ENCODE data around the gene JARID2. TPM values are rescaled to one million over a fixed set of nuclear protein-coding genes. Genes with fewer than 3 reads are reported as not detected.
A peak's percentile ranks its signal among the peaks of the same experiment; 100 is the strongest.

The JARID2 gene
- total RNA-seq, 2 donors from 2014 or later = 8.3 to 12.8 TPM

- DNase-seq (ENCODE audit: low spot score) = no peak
- H3K4me1 ChIP-seq (ENCODE audit: control insufficient read depth in 1 of 2, low read depth in 2 of 2) = peaks cover 5 to 35% of the 10 kb centered on the region in 2 donors
- H3K4me3 ChIP-seq = no peak overlapping the region
- peaks cover 10% of the 10 kb centered on the region for H3K36me3 ChIP-seq
- no peaks in the 10 kb centered on the region for H3K27me3 ChIP-seq (replicated peaks; ENCODE audit: insufficient read depth)
- no peak for ATAC-seq (ENCODE audit: insufficient number of reproducible peaks, low FRiP score, low read depth)
- no peaks in the 10 kb centered on the region for H3K9me3 ChIP-seq
- no peak overlapping the region for H3K27ac ChIP-seq
- TF ChIP-seq CTCF (IDR thresholded peaks at IDR 0.05) = no peak
Observed at GRCh38 chr6:15500078-15500740, 254.3 kb downstream of the JARID2 start.

GRCh38 chr6:15500901-15501825, 255.3 kb downstream of the JARID2 start:
- no peak overlapping the region for H3K27ac ChIP-seq

GRCh38 chr6:15501826-15502445, 256.1 kb downstream of the JARID2 start:
- no peaks in the 10 kb centered on the region for H3K27me3 ChIP-seq (replicated peaks; ENCODE audit: insufficient read depth)
- TF ChIP-seq CTCF (IDR thresholded peaks at IDR 0.05) = no peak
- H3K36me3 ChIP-seq = peaks cover 3% of the 10 kb centered on the region
- no peak for DNase-seq (ENCODE audit: low spot score)
- no peak for ATAC-seq (ENCODE audit: insufficient number of reproducible peaks, low FRiP score, low read depth)
- H3K4me3 ChIP-seq = peak overlapping the region; percentile 1
- no peaks in the 10 kb centered on the region for H3K9me3 ChIP-seq
- no peak overlapping the region for H3K27ac ChIP-seq
- H3K4me1 ChIP-seq (ENCODE audit: control insufficient read depth in 1 of 2, low read depth in 2 of 2) = peaks cover 10 to 36% of the 10 kb centered on the region in 2 donors

More at GRCh38 chr6:15500901-15501825, 255.3 kb downstream of the JARID2 start:
- DNase-seq (ENCODE audit: low spot score) (no peak), ATAC-seq (ENCODE audit: insufficient number of reproducible peaks, low FRiP score, low read depth) (no peak)
- H3K4me3 ChIP-seq = no peak overlapping the region
- peaks cover 10% of the 10 kb centered on the region for H3K36me3 ChIP-seq
- no peak for TF ChIP-seq CTCF (IDR thresholded peaks at IDR 0.05)
- H3K4me1 ChIP-seq (ENCODE audit: control insufficient read depth in 1 of 2, low read depth in 2 of 2) = peaks cover 10 to 36% of the 10 kb centered on the region in 2 donors
- no peaks in the 10 kb centered on the region for H3K27me3 ChIP-seq (replicated peaks; ENCODE audit: insufficient read depth)
- no peaks in the 10 kb centered on the region for H3K9me3 ChIP-seq

GRCh38 chr6:15502446-15503345, 256.8 kb downstream of the JARID2 start:
- no peaks in the 10 kb centered on the region for H3K36me3 ChIP-seq
- no peak for DNase-seq (ENCODE audit: low spot score)
- no peak overlapping the region for H3K4me3 ChIP-seq
- TF ChIP-seq CTCF (IDR thresholded peaks at IDR 0.05) = no peak
- no peaks in the 10 kb centered on the region for H3K27me3 ChIP-seq (replicated peaks; ENCODE audit: insufficient read depth)
- H3K4me1 ChIP-seq (ENCODE audit: control insufficient read depth in 1 of 2, low read depth in 2 of 2) = peaks cover 10 to 36% of the 10 kb centered on the region in 2 donors
- no peak for ATAC-seq (ENCODE audit: insufficient number of reproducible peaks, low FRiP score, low read depth)
- no peaks in the 10 kb centered on the region for H3K9me3 ChIP-seq
- no peak overlapping the region for H3K27ac ChIP-seq

Data from thoracic aorta (tissue), 2 donors.